T-helper 1 cell treated with Interleukin-12 subunit alpha and Interleukin-12 subunit beta and Interleukin-4 antibody, amounts not matched to agents 30 μg/mL and 1 μg/mL, for 36 hours (primary cell): Measurements from ENCODE around the gene CLBA1.

Experiments used
- H3K27ac Mint-ChIP-seq: one replicate; pipeline ENCODE4 v1.8.0; 2021; ENCODE audit warnings: mild to moderate bottlenecking, mixed read lengths
- H3K27me3 Mint-ChIP-seq: one replicate; pipeline ENCODE4 v1.8.0; 2021; ENCODE audit warnings: low read depth, mixed read lengths
- H3K36me3 Mint-ChIP-seq: one replicate; pipeline ENCODE4 v1.8.0; 2021; ENCODE audit warnings: low read depth, mixed read lengths
- H3K4me1 Mint-ChIP-seq: one replicate; pipeline ENCODE4 v1.8.0; 2021; ENCODE audit warnings: low read depth, mixed read lengths
- H3K4me3 Mint-ChIP-seq: one replicate; pipeline ENCODE4 v1.8.0; 2021; ENCODE audit warnings: mild to moderate bottlenecking, moderate library complexity, mixed read lengths
- H3K9me3 Mint-ChIP-seq: one replicate; pipeline ENCODE4 v1.8.0; 2021; ENCODE audit warnings: mixed read lengths

Gene CLBA1

GRCh38 chr14:104993808-104994591, 8.4 kb downstream of the CLBA1 start:
- H3K9me3 Mint-ChIP-seq, result no peaks in the 10 kb centered on the region
- H3K36me3 Mint-ChIP-seq, result peaks cover 10% of the 10 kb centered on the region
- H3K27ac Mint-ChIP-seq, result no peak overlapping the region
- no peaks in the 10 kb centered on the region for H3K27me3 Mint-ChIP-seq
- H3K4me3 Mint-ChIP-seq, result no peak overlapping the region
- peaks cover 2% of the 10 kb centered on the region for H3K4me1 Mint-ChIP-seq

- Mint-ChIP-seq H3K27ac (no peak overlapping the region), H3K4me3 (no peak overlapping the region), H3K36me3 (peaks cover 15% of the 10 kb centered on the region), H3K4me1 (peaks cover 2% of the 10 kb centered on the region), H3K27me3 (no peaks in the 10 kb centered on the region), H3K9me3 (no peaks in the 10 kb centered on the region)
Observed at GRCh38 chr14:104994978-104995377, 9.4 kb downstream of the CLBA1 start.

GRCh38 chr14:104996032-104996431, 10.4 kb downstream of the CLBA1 start:
- Mint-ChIP-seq H3K36me3 (peaks cover 15% of the 10 kb centered on the region), H3K4me3 (no peak overlapping the region), H3K27me3 (no peaks in the 10 kb centered on the region), H3K4me1 (peaks cover 2% of the 10 kb centered on the region), H3K27ac (no peak overlapping the region), H3K9me3 (no peaks in the 10 kb centered on the region)

- H3K27ac Mint-ChIP-seq, result no peak overlapping the region
- H3K4me3 Mint-ChIP-seq, result no peak overlapping the region
- peaks cover 15% of the 10 kb centered on the region for H3K36me3 Mint-ChIP-seq
- H3K4me1 Mint-ChIP-seq, result peaks cover 2% of the 10 kb centered on the region
- H3K27me3 Mint-ChIP-seq, result no peaks in the 10 kb centered on the region
- H3K9me3 Mint-ChIP-seq, result no peaks in the 10 kb centered on the region
Observed at GRCh38 chr14:104996483-104996882, 10.9 kb downstream of the CLBA1 start.

GRCh38 chr14:104998801-104999200, 13.2 kb downstream of the CLBA1 start:
- no peak overlapping the region for H3K27ac Mint-ChIP-seq

DNA sequence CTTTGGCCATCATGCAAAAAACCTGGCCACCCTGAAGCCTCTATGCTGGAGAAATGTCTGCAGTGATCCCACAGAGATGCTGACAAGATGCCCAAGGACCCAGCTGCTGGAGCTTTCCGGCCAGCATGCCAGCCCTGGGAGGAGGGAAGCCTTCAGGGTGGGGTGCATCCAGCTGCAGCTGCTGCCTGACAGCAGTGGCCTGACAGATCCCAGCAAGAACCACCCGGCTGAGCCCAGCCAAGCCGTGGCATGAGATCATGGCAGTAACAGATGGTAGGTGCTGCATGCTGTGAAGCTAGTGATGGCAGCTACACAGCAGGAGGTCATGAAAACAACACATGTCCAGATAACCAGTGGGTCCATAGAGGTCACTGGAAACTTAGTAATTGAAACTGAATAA, 13.8 kb downstream of the CLBA1 start:
- peaks cover 2% of the 10 kb centered on the region for H3K4me1 Mint-ChIP-seq
- no peak overlapping the region for H3K27ac Mint-ChIP-seq
- H3K9me3 Mint-ChIP-seq, result no peaks in the 10 kb centered on the region
- no peak overlapping the region for H3K4me3 Mint-ChIP-seq
- H3K36me3 Mint-ChIP-seq, result peaks cover 11% of the 10 kb centered on the region
- H3K27me3 Mint-ChIP-seq, result no peaks in the 10 kb centered on the region

More at GRCh38 chr14:104998801-104999200, 13.2 kb downstream of the CLBA1 start:
- peaks cover 11% of the 10 kb centered on the region for H3K36me3 Mint-ChIP-seq
- H3K9me3 Mint-ChIP-seq, result no peaks in the 10 kb centered on the region
- peaks cover 2% of the 10 kb centered on the region for H3K4me1 Mint-ChIP-seq
- no peak overlapping the region for H3K4me3 Mint-ChIP-seq
- no peaks in the 10 kb centered on the region for H3K27me3 Mint-ChIP-seq

GRCh38 chr14:105005329-105005928, 19.8 kb downstream of the CLBA1 start:
- no peaks in the 10 kb centered on the region for H3K27me3 Mint-ChIP-seq
- H3K4me1 Mint-ChIP-seq, result no peaks in the 10 kb centered on the region
- H3K27ac Mint-ChIP-seq, result no peak overlapping the region
- no peaks in the 10 kb centered on the region for H3K9me3 Mint-ChIP-seq
- H3K36me3 Mint-ChIP-seq, result peaks cover 2% of the 10 kb centered on the region
- no peak overlapping the region for H3K4me3 Mint-ChIP-seq

DNA sequence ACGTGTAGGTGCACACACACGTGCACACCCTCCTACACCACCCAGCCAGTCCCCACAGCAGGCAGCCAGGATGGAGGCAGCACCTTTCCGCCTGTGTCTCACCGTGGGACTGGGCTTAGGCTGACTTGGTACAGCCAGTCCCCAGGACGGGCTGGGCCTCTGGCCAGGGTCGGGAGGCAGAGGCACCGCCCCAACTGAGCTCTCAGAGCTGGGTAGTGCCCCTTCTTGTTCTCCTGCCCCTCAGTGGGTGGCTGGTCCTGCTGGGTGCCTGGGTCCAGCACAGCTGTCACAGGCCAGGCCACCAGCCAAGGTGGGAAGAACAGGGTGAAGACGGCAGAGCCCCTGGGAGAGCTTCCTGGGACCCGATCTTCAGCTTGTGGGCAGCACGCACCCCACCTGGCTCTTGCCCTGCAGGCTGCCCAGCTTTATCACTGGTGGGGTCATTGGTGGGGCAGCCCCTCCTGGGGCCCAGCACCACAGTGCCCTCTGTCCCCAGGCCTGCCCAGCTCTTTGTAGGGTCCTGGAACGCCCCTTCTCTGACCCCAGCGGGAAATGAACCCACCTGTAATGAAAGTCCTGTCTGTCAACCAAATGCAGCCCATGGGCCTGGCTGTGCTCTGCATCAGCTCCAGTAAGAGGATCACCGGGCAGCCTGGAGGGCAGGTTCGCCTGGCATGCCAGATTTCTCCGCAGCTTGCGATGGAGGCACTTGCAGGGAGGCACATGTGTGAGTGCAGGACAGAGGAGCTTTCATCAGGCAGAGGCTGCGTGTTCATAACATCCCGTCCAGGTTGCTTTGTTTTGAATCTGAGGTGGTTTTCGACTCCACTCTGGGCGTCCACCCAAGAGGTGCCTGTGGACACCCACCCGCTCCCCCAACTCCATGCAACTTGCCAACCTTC, 20.6 kb downstream of the CLBA1 start:
- H3K36me3 Mint-ChIP-seq, result peaks cover 2% of the 10 kb centered on the region
- no peak overlapping the region for H3K4me3 Mint-ChIP-seq
- H3K4me1 Mint-ChIP-seq, result no peaks in the 10 kb centered on the region
- no peaks in the 10 kb centered on the region for H3K9me3 Mint-ChIP-seq
- H3K27ac Mint-ChIP-seq, result no peak overlapping the region
- no peaks in the 10 kb centered on the region for H3K27me3 Mint-ChIP-seq

GRCh38 chr14:105006831-105007592, 21.4 kb downstream of the CLBA1 start:
- Mint-ChIP-seq H3K4me3 (no peak overlapping the region), H3K27ac (no peak overlapping the region), H3K9me3 (no peaks in the 10 kb centered on the region), H3K4me1 (no peaks in the 10 kb centered on the region), H3K27me3 (no peaks in the 10 kb centered on the region), H3K36me3 (peaks cover 3% of the 10 kb centered on the region)

GRCh38 chr14:105007593-105008264, 22.1 kb downstream of the CLBA1 start:
- Mint-ChIP-seq H3K9me3 (no peaks in the 10 kb centered on the region), H3K4me1 (no peaks in the 10 kb centered on the region), H3K27me3 (no peaks in the 10 kb centered on the region), H3K36me3 (peaks cover 3% of the 10 kb centered on the region), H3K4me3 (no peak overlapping the region), H3K27ac (no peak overlapping the region)

- peak overlapping the region; percentile 1 for H3K27ac Mint-ChIP-seq
- peaks cover 6% of the 10 kb centered on the region for H3K36me3 Mint-ChIP-seq
- no peak overlapping the region for H3K4me3 Mint-ChIP-seq
- H3K4me1 Mint-ChIP-seq, result peaks cover 16% of the 10 kb centered on the region
- no peaks in the 10 kb centered on the region for H3K27me3 Mint-ChIP-seq
- H3K9me3 Mint-ChIP-seq, result no peaks in the 10 kb centered on the region
Observed at GRCh38 chr14:105010106-105010505, 24.5 kb downstream of the CLBA1 start.

GRCh38 chr14:105010891-105011291, 25.3 kb downstream of the CLBA1 start:
- H3K27me3 Mint-ChIP-seq, result no peaks in the 10 kb centered on the region
- peaks cover 22% of the 10 kb centered on the region for H3K4me1 Mint-ChIP-seq
- H3K27ac Mint-ChIP-seq, result no peak overlapping the region
- no peak overlapping the region for H3K4me3 Mint-ChIP-seq
- H3K36me3 Mint-ChIP-seq, result peaks cover 7% of the 10 kb centered on the region
- H3K9me3 Mint-ChIP-seq, result no peaks in the 10 kb centered on the region

DNA sequence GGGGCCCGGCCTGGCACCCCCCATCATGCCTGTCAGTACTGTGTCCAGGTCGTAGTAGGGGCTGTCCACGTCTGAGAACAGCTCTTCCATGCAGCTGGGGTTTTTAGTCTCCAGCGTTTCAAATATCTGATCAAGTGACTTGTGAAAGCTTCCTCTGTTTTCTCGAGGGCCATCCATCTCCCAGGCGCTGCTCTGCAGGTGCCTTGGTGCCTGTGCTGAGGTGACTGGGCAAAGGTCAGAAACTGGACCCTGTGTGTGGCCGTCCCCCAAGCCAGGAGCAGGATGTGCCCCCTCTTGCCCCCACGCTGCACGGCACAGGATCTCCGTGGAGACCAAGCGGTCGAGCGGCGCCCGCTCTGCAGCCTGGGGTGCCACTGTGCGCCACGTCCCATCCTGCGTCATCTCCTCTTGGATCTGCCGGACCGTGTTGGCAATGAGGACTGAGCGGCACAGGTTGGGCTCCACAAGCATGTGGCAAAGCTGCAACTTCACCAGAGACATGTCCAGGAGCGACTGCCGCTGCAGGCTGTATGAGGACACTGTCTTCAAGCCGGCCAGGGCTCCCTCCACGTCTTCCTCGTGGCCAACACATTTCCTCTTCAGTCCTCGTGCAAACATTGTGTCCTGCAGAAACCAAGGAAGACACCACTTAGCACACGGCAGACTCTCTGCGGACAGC, 25.9 kb downstream of the CLBA1 start:
- Mint-ChIP-seq H3K4me1 (peaks cover 27% of the 10 kb centered on the region), H3K27me3 (no peaks in the 10 kb centered on the region), H3K9me3 (no peaks in the 10 kb centered on the region), H3K4me3 (no peak overlapping the region), H3K36me3 (peaks cover 12% of the 10 kb centered on the region), H3K27ac (no peak overlapping the region)
